Measurements from ENCODE around the gene ADAMTS13.

DNA sequence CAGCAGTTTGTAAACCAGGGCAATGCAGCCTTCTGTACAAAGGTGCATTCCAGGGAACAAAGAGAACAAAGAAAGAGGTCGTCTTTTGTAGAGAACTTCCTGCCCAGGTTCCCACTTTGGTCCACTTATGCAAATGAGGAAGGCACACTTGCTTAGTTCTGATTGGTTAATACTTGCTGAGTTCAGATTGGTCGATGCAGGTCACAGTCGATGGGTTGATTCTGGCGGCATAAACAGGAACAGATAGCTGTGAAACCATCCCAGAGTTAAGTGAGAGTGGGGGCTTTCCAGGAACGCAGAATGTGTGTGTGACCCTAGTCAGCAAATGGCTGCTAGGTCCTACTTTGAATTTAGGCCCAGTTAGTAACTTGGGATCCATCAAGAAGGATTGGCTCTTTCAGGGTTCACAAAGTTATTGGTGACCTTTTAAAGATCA lies 1.8 kb upstream of the ADAMTS13 start:
- TF ChIP-seq, protein P1, sequence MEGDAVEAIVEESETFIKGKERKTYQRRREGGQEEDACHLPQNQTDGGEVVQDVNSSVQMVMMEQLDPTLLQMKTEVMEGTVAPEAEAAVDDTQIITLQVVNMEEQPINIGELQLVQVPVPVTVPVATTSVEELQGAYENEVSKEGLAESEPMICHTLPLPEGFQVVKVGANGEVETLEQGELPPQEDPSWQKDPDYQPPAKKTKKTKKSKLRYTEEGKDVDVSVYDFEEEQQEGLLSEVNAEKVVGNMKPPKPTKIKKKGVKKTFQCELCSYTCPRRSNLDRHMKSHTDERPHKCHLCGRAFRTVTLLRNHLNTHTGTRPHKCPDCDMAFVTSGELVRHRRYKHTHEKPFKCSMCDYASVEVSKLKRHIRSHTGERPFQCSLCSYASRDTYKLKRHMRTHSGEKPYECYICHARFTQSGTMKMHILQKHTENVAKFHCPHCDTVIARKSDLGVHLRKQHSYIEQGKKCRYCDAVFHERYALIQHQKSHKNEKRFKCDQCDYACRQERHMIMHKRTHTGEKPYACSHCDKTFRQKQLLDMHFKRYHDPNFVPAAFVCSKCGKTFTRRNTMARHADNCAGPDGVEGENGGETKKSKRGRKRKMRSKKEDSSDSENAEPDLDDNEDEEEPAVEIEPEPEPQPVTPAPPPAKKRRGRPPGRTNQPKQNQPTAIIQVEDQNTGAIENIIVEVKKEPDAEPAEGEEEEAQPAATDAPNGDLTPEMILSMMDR (conservative IDR thresholded peaks at IDR 0.05 in 1 of 2, IDR thresholded peaks at IDR 0.05 in 1 of 2; ENCODE audit: low read depth in 1 of 2, low read length in 2 of 2), result no peak
- no peak for TF ChIP-seq EZH2 (IDR thresholded peaks at IDR 0.05; ENCODE audit: low read length, missing control alignments)
